C4-2B (cell line): ENCODE results near the gene TRAF5.

Experiments used
- ZFX ChIP-seq: fragments of 450-650 bp; IDR thresholded peaks from 2 replicates; pipeline ENCODE4 v1.6.1; 2017
- TF ChIP-seq, protein P1 (sequence below): fragments of 450-650 bp; conservative IDR thresholded peaks from 2 replicates; pipeline ENCODE4 v1.5.1; 2017; ENCODE audit warnings: mild to moderate bottlenecking

DNA sequence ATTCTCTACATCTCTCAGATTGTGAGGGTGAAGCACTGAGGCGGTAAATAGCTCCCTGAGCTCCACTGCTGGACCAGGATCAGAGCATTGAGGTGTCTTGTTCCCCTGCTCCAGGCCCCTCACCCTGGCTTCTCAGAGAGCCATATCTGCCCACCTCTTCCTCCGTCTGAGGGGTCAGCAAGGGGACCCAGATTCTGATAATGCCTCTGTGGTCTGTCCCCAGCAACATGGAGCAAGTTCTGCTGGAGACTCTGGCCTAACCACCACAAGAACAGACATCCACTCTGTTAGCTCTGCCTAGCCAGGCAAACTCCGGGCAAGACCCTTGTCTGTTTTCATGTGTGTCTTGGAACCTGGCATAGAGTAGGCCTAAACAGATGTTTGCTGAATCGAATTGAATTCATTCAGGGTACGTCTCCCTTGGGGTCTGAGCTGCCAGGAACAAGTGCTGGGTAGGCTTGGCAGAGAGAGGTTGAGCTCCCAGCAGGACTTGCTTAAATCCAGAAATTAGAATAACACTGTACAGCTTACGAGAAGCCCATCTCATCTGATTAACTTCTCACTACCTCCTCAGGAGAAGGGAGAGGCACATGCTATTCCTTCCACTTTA lies 2.3 kb downstream of the TRAF5 start:
- TF ChIP-seq, protein P1, sequence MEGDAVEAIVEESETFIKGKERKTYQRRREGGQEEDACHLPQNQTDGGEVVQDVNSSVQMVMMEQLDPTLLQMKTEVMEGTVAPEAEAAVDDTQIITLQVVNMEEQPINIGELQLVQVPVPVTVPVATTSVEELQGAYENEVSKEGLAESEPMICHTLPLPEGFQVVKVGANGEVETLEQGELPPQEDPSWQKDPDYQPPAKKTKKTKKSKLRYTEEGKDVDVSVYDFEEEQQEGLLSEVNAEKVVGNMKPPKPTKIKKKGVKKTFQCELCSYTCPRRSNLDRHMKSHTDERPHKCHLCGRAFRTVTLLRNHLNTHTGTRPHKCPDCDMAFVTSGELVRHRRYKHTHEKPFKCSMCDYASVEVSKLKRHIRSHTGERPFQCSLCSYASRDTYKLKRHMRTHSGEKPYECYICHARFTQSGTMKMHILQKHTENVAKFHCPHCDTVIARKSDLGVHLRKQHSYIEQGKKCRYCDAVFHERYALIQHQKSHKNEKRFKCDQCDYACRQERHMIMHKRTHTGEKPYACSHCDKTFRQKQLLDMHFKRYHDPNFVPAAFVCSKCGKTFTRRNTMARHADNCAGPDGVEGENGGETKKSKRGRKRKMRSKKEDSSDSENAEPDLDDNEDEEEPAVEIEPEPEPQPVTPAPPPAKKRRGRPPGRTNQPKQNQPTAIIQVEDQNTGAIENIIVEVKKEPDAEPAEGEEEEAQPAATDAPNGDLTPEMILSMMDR = no peak
- no peak for TF ChIP-seq ZFX
